HG02870 (cell line): ENCODE measurements around the gene USP49.
"Not testable (repeated sequence)": the region's sequence is repeated elsewhere in the genome, so short reads cannot be mapped to it uniquely, and the experiment has no call there.

Experiments
- ATAC-seq: cut with Tn5 transposase; IDR thresholded peaks from one replicate; pipeline ENCODE4 v1.9.1; 2021; ENCODE audit warnings: mild to moderate bottlenecking, moderate library complexity; ENCODE audit not compliant: unreplicated experiment

The USP49 gene

GRCh38 chr6:41783106-41783780, 111.9 kb downstream of the USP49 start:
- no peak for ATAC-seq

DNA sequence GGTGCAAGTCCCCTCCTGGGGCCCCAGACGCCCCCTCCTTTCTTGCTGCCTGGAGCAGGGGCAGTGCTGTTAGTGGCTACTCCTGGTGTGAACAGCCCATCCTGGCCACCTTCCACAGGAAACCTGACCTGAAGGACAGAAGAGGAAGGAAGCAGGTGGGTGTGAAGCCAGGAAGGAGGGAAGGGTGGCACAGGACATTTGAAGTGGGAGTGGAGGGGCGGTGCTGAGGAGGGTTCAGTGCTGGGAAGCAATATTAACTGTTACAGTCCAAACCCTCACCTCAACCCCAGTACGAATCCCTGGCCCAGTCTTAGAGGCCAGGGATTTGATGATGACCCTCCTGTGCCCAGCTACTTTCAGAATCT, 113.8 kb downstream of the USP49 start:
- no peak for ATAC-seq

GRCh38 chr6:41780551-41781365, 114.4 kb downstream of the USP49 start, which contains the start of gene PRICKLE4:
Gene PRICKLE4 (plus strand): TSS chr6:41780782. CDS start chr6:41783474, 2,692 bp downstream.
- no peak for ATAC-seq

DNA sequence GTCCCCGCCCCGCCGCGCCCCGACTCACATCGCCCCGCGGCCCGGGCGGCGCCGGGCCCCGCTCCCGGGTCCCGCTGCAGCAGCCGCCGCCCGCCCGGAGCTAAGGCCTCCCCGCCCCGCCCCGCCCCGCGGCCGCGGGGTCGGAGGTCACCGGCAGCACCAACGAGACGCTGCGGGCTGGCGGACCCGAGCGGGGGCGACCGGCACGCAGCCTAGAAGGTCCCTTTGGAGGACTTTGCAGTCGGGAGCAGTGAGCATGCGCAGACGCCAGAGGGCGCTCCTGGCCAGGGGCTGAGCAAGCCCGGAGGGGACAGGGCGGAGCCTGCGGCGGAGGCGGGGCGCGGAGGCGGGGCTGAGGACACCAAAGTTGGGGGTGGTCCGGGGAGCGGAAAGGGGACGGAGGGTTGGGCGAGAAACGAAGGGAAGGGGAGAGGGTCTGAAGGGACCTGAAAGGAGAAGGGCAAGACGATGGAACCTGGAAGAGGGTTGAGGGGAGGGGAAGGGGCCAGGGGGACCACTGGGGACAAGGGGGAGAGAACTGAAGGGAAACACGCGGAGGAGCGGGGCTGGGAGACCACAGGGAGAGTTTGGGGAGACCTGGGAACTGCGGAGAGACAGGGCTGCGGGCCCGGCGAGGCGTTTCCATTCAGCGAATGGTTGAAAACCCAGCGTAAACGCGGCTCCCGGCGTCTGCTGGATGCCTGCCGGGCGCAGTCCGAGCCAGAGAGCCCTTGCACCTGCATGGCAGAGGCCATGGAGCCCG, 115.2 kb downstream of the USP49 start, which contains the start of gene FRS3:
TSS of gene FRS3 (minus strand) at position 113 of the 763 bp plus-strand sequence. CDS start 2,913 bp downstream, outside the sequence.
- ATAC-seq: peak; percentile 89

DNA sequence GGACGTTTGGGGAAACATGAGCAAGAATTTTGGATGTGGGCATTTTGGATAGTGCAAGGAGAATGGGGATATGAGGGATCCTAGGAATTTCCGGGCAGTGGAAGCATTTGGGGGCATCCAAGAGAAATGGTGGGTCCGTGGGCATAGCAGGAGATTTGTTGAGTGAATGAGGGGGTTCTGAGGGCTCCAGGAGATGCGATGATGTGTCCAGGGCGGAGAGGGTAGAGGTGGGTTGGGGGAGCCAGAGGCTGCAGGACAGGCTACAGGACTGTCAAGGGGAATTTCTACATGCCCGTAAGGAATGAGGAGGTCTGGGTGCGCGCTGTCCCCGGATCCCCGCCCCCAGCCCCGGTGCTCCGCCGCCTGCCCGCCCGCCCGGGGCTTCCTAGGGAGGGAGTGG, 115.8 kb downstream of the USP49 start:
- ATAC-seq: peak; percentile 6

DNA sequence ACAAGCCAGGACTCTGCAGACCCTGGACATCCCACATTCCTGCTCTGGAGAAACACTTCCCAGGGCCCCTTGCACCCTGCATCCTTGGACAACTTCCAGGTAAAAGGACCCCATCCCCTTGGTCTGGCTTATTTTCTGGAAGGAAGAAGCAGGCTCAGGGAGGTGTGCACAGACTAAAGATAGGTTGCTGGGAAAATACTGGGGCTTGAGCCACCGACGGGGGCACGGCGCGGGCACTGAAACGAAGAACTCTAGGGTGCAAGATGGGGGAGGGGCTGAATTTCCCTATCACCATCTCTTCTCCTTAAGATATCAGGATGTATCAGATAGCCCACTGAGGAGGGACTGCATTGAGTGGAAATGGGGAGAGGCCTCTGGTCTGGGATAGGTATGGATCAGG, 116.3 kb downstream of the USP49 start:
- no peak for ATAC-seq

DNA sequence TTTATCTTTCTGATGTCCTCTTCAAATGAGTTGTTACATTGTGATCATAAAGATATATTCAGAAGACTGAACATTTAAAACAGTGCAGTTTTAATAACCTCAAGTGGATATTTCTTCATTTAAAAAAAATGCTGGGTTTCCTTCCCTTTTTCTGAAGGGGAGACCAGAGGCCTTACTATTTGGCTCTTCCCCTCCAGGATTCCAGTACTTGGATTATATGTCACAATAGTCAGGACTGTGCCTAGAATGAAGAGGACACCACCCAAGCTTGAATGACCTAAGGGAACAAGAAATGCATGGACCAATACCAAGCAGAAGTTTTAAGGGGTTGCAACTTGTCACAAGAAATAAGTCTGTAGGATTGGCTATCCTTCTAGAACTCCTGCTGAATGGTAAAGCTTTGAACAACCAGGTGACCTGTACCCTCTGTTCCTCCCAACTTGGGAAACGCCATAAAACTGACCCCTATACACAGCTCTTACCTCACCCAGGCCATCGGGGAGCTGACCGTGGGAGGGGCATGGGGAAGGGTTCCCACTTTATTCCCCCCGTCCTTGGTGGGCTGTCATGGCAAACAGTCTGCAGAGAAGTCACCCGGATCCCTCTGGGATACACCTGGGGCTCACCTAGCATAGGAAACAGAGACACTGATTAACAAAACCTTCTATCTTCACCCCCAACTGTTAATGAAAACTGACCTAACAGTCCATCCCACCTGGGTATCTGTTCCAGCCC, 117.5 kb downstream of the USP49 start:
- no peak for ATAC-seq

GRCh38 chr6:41775293-41775882, 119.8 kb downstream of the USP49 start:
- ATAC-seq: no peak

- ATAC-seq: no peak
Observed at GRCh38 chr6:41774841-41775240, 120.3 kb downstream of the USP49 start.

DNA sequence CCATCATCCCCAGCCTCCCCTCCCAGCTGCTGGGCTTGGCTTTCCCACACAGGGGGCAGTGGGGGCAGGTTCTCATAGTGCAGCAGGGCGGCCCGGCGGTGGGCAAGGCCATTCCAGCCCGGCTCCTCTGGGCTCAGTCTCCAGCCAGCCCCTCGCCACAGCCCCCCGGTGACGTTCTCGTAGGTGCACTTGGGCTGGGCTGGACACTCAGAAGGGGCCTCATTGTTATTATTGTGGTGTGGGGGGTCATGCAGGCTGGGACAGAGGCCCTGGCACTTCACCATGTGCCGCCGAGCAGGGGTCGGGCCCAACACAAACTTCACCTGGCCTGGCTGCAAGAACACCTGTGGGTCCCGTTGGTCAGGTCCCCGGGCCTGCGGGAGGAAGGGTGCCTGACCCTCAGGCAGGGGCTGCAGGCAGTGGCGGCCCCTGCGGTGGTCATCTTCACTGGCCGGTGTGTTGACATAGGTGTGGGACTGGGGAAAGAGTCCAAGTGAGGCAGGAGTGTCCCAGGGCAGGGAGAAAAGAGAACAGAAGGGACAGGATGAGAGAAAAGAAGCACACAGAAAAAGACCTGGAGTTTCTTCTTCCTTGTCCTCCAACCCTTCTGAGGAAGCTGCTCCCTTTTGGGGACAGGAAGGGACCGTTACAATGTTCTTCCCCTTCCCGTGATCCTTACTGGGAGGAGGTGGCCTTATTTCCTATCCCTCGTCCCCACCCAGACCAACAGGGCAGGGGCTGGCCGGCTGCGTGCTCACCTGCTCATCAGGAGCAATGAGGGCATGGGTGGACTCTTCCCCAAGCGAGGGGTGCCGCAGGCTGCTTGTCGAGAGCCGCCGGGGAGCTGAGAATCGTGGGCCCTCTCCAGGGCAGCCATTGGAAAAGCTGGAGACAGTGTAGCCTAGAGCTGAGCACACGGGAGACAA, 123.9 kb downstream of the USP49 start:
- ATAC-seq: no peak

DNA sequence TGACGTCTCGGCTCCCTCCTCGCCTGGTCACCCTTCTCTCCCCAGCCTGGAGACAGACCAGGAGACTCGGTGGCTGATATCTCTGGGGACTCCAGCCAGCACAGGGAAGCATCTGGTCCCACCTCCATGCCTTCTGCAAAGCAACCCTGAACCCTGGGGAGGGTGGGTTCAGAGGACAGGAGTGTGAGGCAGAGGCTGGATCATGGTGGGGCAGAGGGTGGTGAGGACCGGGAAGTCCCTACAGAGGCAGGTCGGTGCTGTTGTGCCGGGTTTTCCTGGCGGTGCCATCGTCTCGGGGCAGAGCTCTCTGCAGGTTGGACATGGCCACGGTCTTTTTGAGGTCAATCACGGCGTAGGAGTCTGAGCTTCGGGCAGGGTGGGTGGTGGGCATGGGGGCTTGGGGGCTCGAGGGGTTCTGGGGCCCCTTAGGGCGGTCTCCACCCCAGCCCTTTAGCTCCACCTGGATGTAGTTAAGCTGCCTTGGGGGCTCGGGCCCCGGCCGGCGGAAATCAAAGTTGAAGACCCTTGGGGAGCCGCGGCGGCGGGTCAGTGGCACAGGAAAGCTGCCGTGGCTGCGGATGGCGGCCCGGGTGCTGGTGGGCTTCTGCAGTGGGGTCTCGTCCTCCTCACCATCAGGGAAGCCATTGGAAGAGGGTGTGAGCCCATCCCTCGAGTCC, 124.7 kb downstream of the USP49 start:
- no peak for ATAC-seq

DNA sequence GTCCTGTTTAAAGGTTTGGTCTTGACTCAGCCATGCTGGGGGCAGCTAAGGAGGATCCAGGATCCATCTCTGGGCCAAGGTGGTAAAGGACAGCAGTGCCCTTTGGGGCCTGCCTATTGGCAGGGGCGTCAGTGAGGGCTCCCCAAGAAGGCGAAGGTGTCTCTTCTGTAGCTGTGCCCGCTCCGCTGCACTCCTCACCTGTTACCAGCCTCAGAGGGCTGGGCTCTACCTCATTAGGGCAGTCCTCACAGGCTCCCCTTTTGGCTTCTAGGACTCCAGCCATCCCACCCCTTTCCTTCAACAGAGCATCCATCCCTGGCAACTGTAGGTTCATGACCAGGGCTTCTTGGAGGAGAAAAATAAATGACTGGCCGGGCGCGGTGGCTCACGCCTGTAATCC, 125.8 kb downstream of the USP49 start:
- no peak for ATAC-seq

DNA sequence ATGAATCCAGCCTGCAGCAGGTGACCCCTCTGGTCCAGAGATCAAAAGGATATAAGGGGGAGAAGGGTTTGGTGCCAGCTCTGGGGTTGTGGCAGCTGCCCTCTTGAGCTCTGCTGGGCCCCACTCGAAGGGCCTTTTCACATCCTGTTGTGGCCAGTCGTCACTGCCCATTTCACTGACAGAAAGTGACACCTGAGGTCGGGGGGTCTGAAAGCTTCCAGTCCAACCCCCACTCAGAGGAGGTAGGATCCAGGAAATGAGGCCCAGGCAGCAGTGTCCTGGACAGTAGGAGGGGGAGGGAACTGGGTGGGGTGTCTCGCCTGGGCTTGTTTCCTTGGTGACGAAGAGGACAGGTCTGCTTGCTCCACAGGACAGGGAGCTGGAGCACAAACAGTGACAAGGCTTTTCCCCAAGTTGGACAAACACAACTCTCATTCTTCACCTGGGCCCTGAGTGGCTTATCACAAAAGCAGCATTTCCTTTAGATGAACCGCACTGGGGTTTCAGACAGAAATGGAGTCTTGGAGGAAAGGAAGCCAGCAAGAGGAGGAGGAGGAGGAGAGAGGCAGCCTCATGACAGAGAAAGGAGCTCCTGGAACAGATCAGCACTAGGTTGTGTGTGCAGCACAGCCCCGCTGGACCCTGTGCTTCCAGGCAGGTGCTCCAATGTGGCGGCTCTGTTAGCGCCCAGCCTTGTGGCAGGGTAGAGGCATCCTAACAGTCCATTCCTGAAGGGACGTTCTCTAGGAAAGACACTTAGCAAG, 126.4 kb downstream of the USP49 start:
- ATAC-seq: no peak

DNA sequence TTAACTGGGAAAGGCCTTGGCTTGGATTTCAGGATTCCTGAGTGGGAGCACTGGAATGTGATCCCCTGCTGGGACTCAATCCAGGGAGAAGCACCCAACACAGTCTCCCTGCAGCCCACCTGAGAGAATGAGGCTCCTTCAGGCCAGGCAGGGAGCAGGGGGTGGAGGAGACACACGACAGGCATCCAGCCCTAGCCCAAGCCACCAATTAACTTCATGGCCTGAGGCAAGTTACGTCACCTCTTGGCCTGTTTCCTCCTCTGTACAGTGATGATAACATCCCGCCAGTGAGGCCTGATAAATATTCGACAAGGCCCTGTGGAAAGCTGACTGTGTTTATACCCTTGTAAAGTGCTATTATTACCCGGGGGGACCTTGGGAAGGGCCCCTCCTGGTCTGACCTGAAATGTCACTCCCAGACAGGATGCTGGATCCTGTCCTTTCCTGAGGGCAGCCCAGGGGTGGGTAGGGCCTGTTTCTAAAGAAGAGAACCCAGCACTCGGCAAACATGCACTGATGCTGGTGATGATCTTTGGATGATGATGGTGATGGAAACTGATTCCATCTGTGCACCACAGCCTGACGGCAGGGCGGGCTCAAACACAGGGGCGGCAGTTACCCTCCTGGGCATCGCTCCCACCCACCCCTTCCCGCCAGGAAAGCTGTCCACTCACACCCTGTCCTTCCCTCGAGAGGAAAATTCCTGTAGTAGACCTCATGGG, 127.9 kb downstream of the USP49 start:
- no peak for ATAC-seq

GRCh38 chr6:41766043-41766664, 129.0 kb downstream of the USP49 start:
- ATAC-seq: not testable (repeated sequence)

GRCh38 chr6:41763470-41763869, 131.7 kb downstream of the USP49 start:
- ATAC-seq: no peak
